HL-60 (cell line): ENCODE results near the gene TTC28.

Experiments
- DNase-seq, 2 experiments: peaks; one replicate each; pipeline ENCODE4 v3.0.0-alpha.2; 2010 to 2020; ENCODE audit warnings: low read depth in 1 of 2, low spot score in 1 of 2
- H3K27ac ChIP-seq: fragments of 250-450 bp; sonication (Bioruptor Pico); replicated peaks from 2 replicates; pipeline ENCODE4 v1.5.1; 2020; ENCODE audit warnings: mild to moderate bottlenecking, moderate library complexity
- H3K27me3 ChIP-seq: fragments of 250-450 bp; sonication (Bioruptor Pico); 2 replicates; pipeline ENCODE4 v1.5.1; 2021; ENCODE audit warnings: mild to moderate bottlenecking, moderate library complexity; ENCODE audit not compliant: insufficient read depth, poor library complexity, severe bottlenecking
- H3K4me3 ChIP-seq: replicated peaks from 2 replicates; pipeline ENCODE4 v1.5.1; 2011; ENCODE audit warnings: mild to moderate bottlenecking, control low read depth, low read length; ENCODE audit not compliant: insufficient read depth
- CTCF ChIP-seq: IDR thresholded peaks from one replicate; pipeline ENCODE4 v1.5.1; 2011; ENCODE audit warnings: low read length, control low read depth, inconsistent platforms; ENCODE audit not compliant: insufficient read depth
- GABPA ChIP-seq: IDR thresholded peaks from 2 replicates; pipeline ENCODE4 v1.6.1; 2012; ENCODE audit warnings: low read depth
- POLR2AphosphoS5 ChIP-seq: IDR thresholded peaks from 2 replicates; pipeline ENCODE4 v1.6.1; 2012; ENCODE audit warnings: low read depth
- SPI1 ChIP-seq: IDR thresholded peaks from 2 replicates; pipeline ENCODE4 v1.6.1; 2012; ENCODE audit warnings: low read depth, mild to moderate bottlenecking, borderline replicate concordance
- TF ChIP-seq, protein P1 (sequence below): IDR thresholded peaks from 2 replicates; pipeline ENCODE4 v1.6.1; 2012; ENCODE audit warnings: low read depth; ENCODE audit not compliant: insufficient replicate concordance

The TTC28 gene

DNA sequence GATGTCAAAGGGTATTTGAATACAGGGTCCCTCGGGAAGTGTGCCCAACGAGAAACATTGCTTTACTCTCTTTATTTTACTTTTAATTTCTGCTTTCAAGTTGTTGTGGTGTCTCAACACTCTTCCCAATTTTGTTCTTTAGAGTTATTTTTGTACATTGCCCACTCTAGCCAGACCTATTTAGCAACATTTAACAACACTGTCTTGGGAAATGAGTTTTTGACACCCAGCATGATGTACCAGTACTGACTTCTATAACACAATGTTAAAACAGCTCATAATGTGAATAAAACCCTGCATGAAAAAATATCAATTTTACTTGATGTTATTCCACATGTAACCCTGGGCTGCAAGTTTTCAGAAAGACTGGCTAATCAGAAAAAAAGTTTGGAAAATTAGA, 410.4 kb downstream of the TTC28 start:
- DNase-seq: no peak
- TF ChIP-seq GABPA: no peak
- TF ChIP-seq, protein P1, sequence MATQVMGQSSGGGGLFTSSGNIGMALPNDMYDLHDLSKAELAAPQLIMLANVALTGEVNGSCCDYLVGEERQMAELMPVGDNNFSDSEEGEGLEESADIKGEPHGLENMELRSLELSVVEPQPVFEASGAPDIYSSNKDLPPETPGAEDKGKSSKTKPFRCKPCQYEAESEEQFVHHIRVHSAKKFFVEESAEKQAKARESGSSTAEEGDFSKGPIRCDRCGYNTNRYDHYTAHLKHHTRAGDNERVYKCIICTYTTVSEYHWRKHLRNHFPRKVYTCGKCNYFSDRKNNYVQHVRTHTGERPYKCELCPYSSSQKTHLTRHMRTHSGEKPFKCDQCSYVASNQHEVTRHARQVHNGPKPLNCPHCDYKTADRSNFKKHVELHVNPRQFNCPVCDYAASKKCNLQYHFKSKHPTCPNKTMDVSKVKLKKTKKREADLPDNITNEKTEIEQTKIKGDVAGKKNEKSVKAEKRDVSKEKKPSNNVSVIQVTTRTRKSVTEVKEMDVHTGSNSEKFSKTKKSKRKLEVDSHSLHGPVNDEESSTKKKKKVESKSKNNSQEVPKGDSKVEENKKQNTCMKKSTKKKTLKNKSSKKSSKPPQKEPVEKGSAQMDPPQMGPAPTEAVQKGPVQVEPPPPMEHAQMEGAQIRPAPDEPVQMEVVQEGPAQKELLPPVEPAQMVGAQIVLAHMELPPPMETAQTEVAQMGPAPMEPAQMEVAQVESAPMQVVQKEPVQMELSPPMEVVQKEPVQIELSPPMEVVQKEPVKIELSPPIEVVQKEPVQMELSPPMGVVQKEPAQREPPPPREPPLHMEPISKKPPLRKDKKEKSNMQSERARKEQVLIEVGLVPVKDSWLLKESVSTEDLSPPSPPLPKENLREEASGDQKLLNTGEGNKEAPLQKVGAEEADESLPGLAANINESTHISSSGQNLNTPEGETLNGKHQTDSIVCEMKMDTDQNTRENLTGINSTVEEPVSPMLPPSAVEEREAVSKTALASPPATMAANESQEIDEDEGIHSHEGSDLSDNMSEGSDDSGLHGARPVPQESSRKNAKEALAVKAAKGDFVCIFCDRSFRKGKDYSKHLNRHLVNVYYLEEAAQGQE: no peak
- TF ChIP-seq CTCF: no peak
- TF ChIP-seq SPI1: no peak
- TF ChIP-seq POLR2AphosphoS5: no peak
- H3K4me3 ChIP-seq: no peak overlapping the region

DNA sequence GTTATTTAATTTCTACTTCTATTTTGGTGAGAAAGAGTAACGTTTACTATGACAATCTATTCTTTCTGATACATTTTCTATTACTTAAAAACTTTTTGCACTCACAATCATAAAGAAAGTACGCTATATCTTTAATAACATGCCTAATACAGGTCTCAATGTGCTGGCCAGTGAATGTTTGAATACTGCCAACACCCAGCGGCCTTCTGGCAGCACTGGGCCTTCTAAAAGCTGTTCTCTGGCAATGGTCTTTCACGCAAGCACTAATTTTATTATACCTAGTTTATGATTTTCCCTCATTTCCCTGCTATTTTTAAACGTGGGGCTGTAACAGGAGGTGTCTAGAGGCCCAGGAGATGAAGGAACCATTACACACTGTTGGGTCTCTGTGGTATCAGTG, 410.8 kb downstream of the TTC28 start:
- peaks cover 2% of the 10 kb centered on the region for H3K27me3 ChIP-seq

More for the DNA sequence above, 410.4 kb downstream of the TTC28 start:
- no peak overlapping the region for H3K27ac ChIP-seq
- peaks cover 2% of the 10 kb centered on the region for H3K27me3 ChIP-seq

DNA sequence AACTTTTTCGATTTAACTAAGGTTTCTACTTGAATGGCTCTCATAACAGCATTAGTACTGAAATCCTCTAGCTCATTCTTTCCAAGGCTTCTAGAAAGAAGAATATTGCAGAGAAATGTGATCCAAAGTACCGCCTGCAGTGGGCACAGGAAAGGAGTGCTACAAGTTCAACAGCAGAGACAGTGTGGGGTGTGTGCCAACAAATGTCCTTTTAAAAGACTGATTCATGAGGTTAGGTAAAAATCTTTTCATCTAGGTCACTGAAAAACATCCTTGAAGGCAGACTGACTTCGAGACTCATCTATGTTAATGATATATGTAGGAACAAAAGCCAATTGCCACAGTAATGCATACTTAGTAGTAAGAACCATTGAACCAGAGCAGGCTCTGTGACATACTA, 411.5 kb downstream of the TTC28 start:
- no peak for DNase-seq
- H3K27ac ChIP-seq: no peak overlapping the region

More for the DNA sequence above, 410.8 kb downstream of the TTC28 start:
- TF ChIP-seq CTCF (no peak), SPI1 (no peak), POLR2AphosphoS5 (no peak), GABPA (no peak)
- TF ChIP-seq, protein P1: no peak
- Histone ChIP-seq H3K4me3 (no peak overlapping the region), H3K27ac (no peak overlapping the region)
- no peak for DNase-seq

More for the DNA sequence above, 411.5 kb downstream of the TTC28 start:
- Histone ChIP-seq H3K4me3 (no peak overlapping the region), H3K27me3 (no peaks in the 10 kb centered on the region)
- TF ChIP-seq CTCF (no peak), SPI1 (no peak), GABPA (no peak), POLR2AphosphoS5 (no peak)
- TF ChIP-seq, protein P1: no peak
